Measurements from ENCODE around the gene OPCML.

GRCh38 chr11:132717824-132718223 is 814.5 kb downstream of the OPCML start:
- TF ChIP-seq CTCF (IDR thresholded peaks at IDR 0.05; ENCODE audit: insufficient read depth, low read length) (no peak), GABPA (IDR thresholded peaks at IDR 0.05; ENCODE audit: low read depth) (no peak)

All from HL-60 (cell line).